PC-3 (cell line): ENCODE data around the gene KBTBD4. TPM values are rescaled to one million over a fixed set of nuclear protein-coding genes. Genes with fewer than 3 reads are reported as not detected.

Experiments used
- ATAC-seq: fragments of 200-7000 bp; cut with Tn5 transposase; 2 replicates; pipeline ENCODE4 v1.9.1; 2020; ENCODE audit warnings: mild to moderate bottlenecking, moderate library complexity
- BruUV-seq: library from RNA; stranded (reverse); fragments of 400-500 nt; replicated peaks from 2 replicates; lab custom pipeline; 2021; lab: Mats Ljungman, UMichigan
- CTCF ChIA-PET: fragments of 300-600 bp; sonication (Branson Sonifier 250); formaldehyde crosslinking; loops from one replicate; lab custom pipeline; 2022; ENCODE audit warnings: antibody characterized with exemption; lab: Charles Lee
- POLR2A ChIA-PET: fragments of 300-600 bp; sonication (Branson Sonifier 250); formaldehyde crosslinking; loops from one replicate; lab custom pipeline; 2022; ENCODE audit warnings: antibody characterized with exemption; ENCODE audit not compliant: unreplicated experiment; lab: Charles Lee
- DNase-seq: peaks from one replicate; pipeline ENCODE4 v3.0.0-alpha.2; 2015
- H2AFZ ChIP-seq: fragments of 300-600 bp; sonication (generic); 2 replicates; pipeline ENCODE4 v1.6.0; 2016; ENCODE audit warnings: antibody characterized with exemption, low read length
- H3F3A ChIP-seq: fragments of 300-600 bp; sonication (generic); one replicate; pipeline ENCODE4 v1.6.0; 2017; ENCODE audit warnings: antibody characterized with exemption, low read length, control low read depth, mild to moderate bottlenecking; ENCODE audit not compliant: unreplicated experiment
- H3K27ac ChIP-seq: fragments of 300-600 bp; sonication (generic); 2 replicates; pipeline ENCODE4 v1.5.1; 2016; ENCODE audit warnings: mild to moderate bottlenecking, low read length
- H3K27me3 ChIP-seq: fragments of 300-600 bp; sonication (generic); 2 replicates; pipeline ENCODE4 v1.6.1; 2016; ENCODE audit warnings: low read length, mixed read lengths
- H3K36me3 ChIP-seq: fragments of 300-600 bp; sonication (generic); 2 replicates; pipeline ENCODE4 v1.6.1; 2016; ENCODE audit warnings: low read depth, mixed run types, low read length, mixed read lengths
- H3K4me1 ChIP-seq: fragments of 300-600 bp; sonication (generic); 2 replicates; pipeline ENCODE4 v1.5.1; 2016; ENCODE audit warnings: low read length; ENCODE audit not compliant: insufficient read depth
- H3K4me2 ChIP-seq: fragments of 300-600 bp; sonication (generic); 2 replicates; pipeline ENCODE4 v1.6.0; 2016; ENCODE audit warnings: low read length
- H3K4me3 ChIP-seq: fragments of 300-600 bp; sonication (generic); 2 replicates; pipeline ENCODE4 v1.5.1; 2016; ENCODE audit warnings: mild to moderate bottlenecking, low read length, mixed read lengths
- H3K79me2 ChIP-seq: fragments of 300-600 bp; sonication (generic); 2 replicates; pipeline ENCODE4 v1.6.1; 2017; ENCODE audit warnings: low read length, mixed read lengths
- H3K9ac ChIP-seq: fragments of 300-600 bp; sonication (generic); 2 replicates; pipeline ENCODE4 v1.6.0; 2016; ENCODE audit warnings: mild to moderate bottlenecking, low read length
- H3K9me2 ChIP-seq: fragments of 300-600 bp; sonication (generic); replicated peaks from 2 replicates; pipeline ENCODE4 v1.6.1; 2016; ENCODE audit warnings: mixed run types, low read length, mixed read lengths
- H3K9me3 ChIP-seq: fragments of 300-600 bp; sonication (generic); 2 replicates; pipeline ENCODE4 v1.6.1; 2016; ENCODE audit warnings: low read length, mixed read lengths
- H4K20me1 ChIP-seq: fragments of 300-600 bp; sonication (generic); 2 replicates; pipeline ENCODE4 v1.6.1; 2016; ENCODE audit warnings: low read length, mixed read lengths
- CTCF ChIP-seq: fragments of 300-600 bp; sonication (generic); conservative IDR thresholded peaks from 2 replicates; pipeline ENCODE4 v1.5.1; 2017; ENCODE audit warnings: antibody characterized with exemption, low read depth, mild to moderate bottlenecking, low read length
- EZH2 ChIP-seq: fragments of 300-600 bp; sonication (generic); IDR thresholded peaks from one replicate; pipeline ENCODE4 v1.6.1; 2017; ENCODE audit warnings: antibody characterized with exemption, mild to moderate bottlenecking, low read length; ENCODE audit not compliant: unreplicated experiment
- EZH2phosphoT487 ChIP-seq: fragments of 300-600 bp; sonication (generic); IDR thresholded peaks from 2 replicates; pipeline ENCODE4 v1.6.1; 2018; ENCODE audit warnings: mild to moderate bottlenecking, antibody characterized with exemption, low read length, borderline replicate concordance
- intact Hi-C: fragments of 100-400 bp; cut with micrococcal nuclease; formaldehyde crosslinking; loops from 2 replicates; pipeline ENCODE4 v1.9.0; 2023
- total RNA-seq: library from RNA; depleted of rRNA; stranded (reverse); fragments of >200 nt; gene quantifications from 2 replicates; pipeline ENCODE4 v1.2.3, GENCODE V29; 2014

Gene KBTBD4
- total RNA-seq, 1 experiment from 2014 or later, result 9.8 TPM

DNA sequence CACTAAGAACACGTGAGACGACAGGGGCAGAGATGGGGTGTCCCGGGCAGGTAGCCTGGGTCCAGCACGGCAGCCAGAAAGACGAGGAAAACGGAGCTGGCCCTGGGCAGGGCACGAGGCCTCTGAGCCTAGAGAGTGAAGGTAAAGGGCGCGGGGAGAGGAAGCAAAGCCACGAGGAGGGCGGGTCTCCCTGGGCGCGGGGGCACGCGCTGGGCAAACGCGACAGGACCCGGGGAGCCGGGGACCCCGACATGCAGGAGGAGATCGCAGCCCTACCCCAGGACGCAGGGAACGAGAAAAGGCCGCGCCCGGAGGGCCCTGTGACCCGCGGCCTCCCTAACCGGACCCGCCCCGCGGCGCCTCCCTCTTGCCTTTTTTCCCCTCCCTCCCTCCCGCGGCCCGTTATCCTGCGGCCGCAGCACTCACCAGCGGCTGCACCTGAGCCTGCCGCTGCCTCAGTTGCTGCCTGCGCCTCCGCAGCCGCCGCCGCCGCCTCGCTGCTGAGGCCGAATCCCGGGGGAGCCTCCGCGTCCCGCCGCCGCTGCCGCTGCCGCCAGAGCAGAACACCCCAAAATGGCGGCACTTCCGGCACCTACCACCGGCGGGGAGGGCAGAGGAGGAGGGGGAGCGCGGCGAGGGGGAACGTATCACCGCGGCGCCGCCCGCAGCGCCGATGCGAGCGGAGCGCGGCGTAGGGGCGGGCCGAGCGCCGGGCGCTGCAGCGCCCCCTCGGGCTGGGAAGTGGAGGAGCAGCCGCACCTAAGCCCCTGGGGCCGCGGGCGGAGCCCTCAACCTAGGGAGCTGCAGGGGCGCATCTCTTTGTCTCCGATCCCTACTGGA is 26.0 kb downstream of the KBTBD4 start, which contains the start of gene CELF1:
CELF1 (minus strand) TSS at position 567 of the 840 bp plus-strand sequence. CDS start 53,609 bp downstream, outside the sequence.
- TF ChIP-seq EZH2, result no peak
- peak; percentile 73 for TF ChIP-seq CTCF
- no peak for TF ChIP-seq EZH2phosphoT487
- no peaks in the 10 kb centered on the region for H3K9me2 ChIP-seq
- intact Hi-C loops, result no loop called here
- peaks cover 12% of the 10 kb centered on the region for H3K4me1 ChIP-seq
- H3K27me3 ChIP-seq, result no peaks in the 10 kb centered on the region
- DNase-seq (peak; percentile 89), ATAC-seq (peak; percentile 94)
- H2AFZ ChIP-seq, result peak within 1 kb of the TSS; percentile 99
- H4K20me1 ChIP-seq, result peaks cover 25% of the 10 kb centered on the region
- H3K36me3 ChIP-seq, result peaks cover 12% of the 10 kb centered on the region; the same call in 1 of the 2 replicates
- H3K4me3 ChIP-seq, result peak within 1 kb of the TSS; percentile 93
- no peaks in the 10 kb centered on the region for H3K9me3 ChIP-seq
- POLR2A ChIA-PET, result no interaction called here
- no TSS peak for BruUV-seq
- H3F3A ChIP-seq, result no peaks in the 10 kb centered on the region
- H3K9ac ChIP-seq, result peak within 1 kb of the TSS; percentile 98
- H3K79me2 ChIP-seq, result peaks cover 52% of the 10 kb centered on the region
- H3K27ac ChIP-seq, result peak within 1 kb of the TSS; percentile 75
- H3K4me2 ChIP-seq, result peak within 1 kb of the TSS; percentile 93
- CTCF ChIA-PET, result interaction anchor here (0.6 kb wide), 4 partner anchors 30 to 117 kb away, joined by 3 to 4 read pairs (median 3); no protein-coding TSS in a partner anchor

- DNase-seq, result peak; percentile 25
- H3K4me3 ChIP-seq, result peak overlapping the region; percentile 93
- peaks cover 32% of the 10 kb centered on the region for H4K20me1 ChIP-seq
Observed at GRCh38 chr11:47552056-47552565, 26.7 kb downstream of the KBTBD4 start.

More at GRCh38 chr11:47552056-47552565, 26.7 kb downstream of the KBTBD4 start:
- peak overlapping the region; percentile 98 for H3K9ac ChIP-seq
- no peaks in the 10 kb centered on the region for H3K27me3 ChIP-seq
- H3K79me2 ChIP-seq, result peaks cover 59% of the 10 kb centered on the region
- peak overlapping the region; percentile 86 for H3K4me2 ChIP-seq
- ATAC-seq, result peak; percentile 1
- no peak for TF ChIP-seq EZH2
- TF ChIP-seq CTCF, result no peak
- TF ChIP-seq EZH2phosphoT487, result no peak
- no peaks in the 10 kb centered on the region for H3K9me3 ChIP-seq
- ChIA-PET POLR2A (interaction anchor here (0.7 kb wide), 1 partner anchor 331 kb away, joined by 27 read pairs; no protein-coding TSS in a partner anchor), CTCF (no interaction called here)
- H3K9me2 ChIP-seq, result no peaks in the 10 kb centered on the region
- peaks cover 12% of the 10 kb centered on the region for H3K4me1 ChIP-seq
- no TSS peak for BruUV-seq
- H2AFZ ChIP-seq, result peak overlapping the region; percentile 49
- peaks cover 12% of the 10 kb centered on the region; the same call in 1 of the 2 replicates for H3K36me3 ChIP-seq
- peak overlapping the region; percentile 75 for H3K27ac ChIP-seq
- intact Hi-C loops, result no loop called here
- no peaks in the 10 kb centered on the region for H3F3A ChIP-seq
